ENCODE results near the gene LRIT2. TPM values are rescaled to one million over a fixed set of nuclear protein-coding genes. Genes with fewer than 3 reads are reported as not detected.

Gene LRIT2
- total RNA-seq, 1 donor from 2014 or later, result not detected

- Mint-ChIP-seq H3K9me3 (ENCODE audit: low read depth) (no peaks in the 10 kb centered on the region), H3K36me3 (ENCODE audit: insufficient read depth) (no peaks in the 10 kb centered on the region), H3K27me3 (peaks cover 30% of the 10 kb centered on the region), H3K4me1 (ENCODE audit: low read depth) (no peaks in the 10 kb centered on the region), H3K27ac (no peak overlapping the region), H3K4me3 (ENCODE audit: low read depth) (no peak overlapping the region)
- no peak for DNase-seq (ENCODE audit: low spot score, unreplicated experiment)
- no peak for TF ChIP-seq CTCF (IDR thresholded peaks at IDR 0.05; ENCODE audit: unreplicated experiment)
Measured at GRCh38 chr10:84205853-84206525, 19.4 kb downstream of the LRIT2 start.

- H3K27ac Mint-ChIP-seq, result peak overlapping the region; percentile 22
- H3K4me3 Mint-ChIP-seq (ENCODE audit: low read depth), result no peak overlapping the region
- no peaks in the 10 kb centered on the region for H3K4me1 Mint-ChIP-seq (ENCODE audit: low read depth)
- H3K27me3 Mint-ChIP-seq, result peaks cover 33% of the 10 kb centered on the region
- DNase-seq (ENCODE audit: low spot score, unreplicated experiment), result peak; percentile 41
- TF ChIP-seq CTCF (IDR thresholded peaks at IDR 0.05; ENCODE audit: unreplicated experiment), result peak; percentile 82
- no peaks in the 10 kb centered on the region for H3K9me3 Mint-ChIP-seq (ENCODE audit: low read depth)
- H3K36me3 Mint-ChIP-seq (ENCODE audit: insufficient read depth), result no peaks in the 10 kb centered on the region
Measured at GRCh38 chr10:84205049-84205852, 20.1 kb downstream of the LRIT2 start.

- Mint-ChIP-seq H3K9me3 (ENCODE audit: low read depth) (no peaks in the 10 kb centered on the region), H3K27me3 (peaks cover 37% of the 10 kb centered on the region), H3K4me1 (ENCODE audit: low read depth) (no peaks in the 10 kb centered on the region), H3K4me3 (ENCODE audit: low read depth) (no peak overlapping the region), H3K27ac (no peak overlapping the region), H3K36me3 (ENCODE audit: insufficient read depth) (no peaks in the 10 kb centered on the region)
- DNase-seq (ENCODE audit: low spot score, unreplicated experiment), result no peak
- TF ChIP-seq CTCF (IDR thresholded peaks at IDR 0.05; ENCODE audit: unreplicated experiment), result no peak
Measured at GRCh38 chr10:84204610-84205009, 20.7 kb downstream of the LRIT2 start.

GRCh38 chr10:84204122-84204521, 21.2 kb downstream of the LRIT2 start:
- H3K27me3 Mint-ChIP-seq, result peaks cover 42% of the 10 kb centered on the region
- no peaks in the 10 kb centered on the region for H3K9me3 Mint-ChIP-seq (ENCODE audit: low read depth)
- no peaks in the 10 kb centered on the region for H3K36me3 Mint-ChIP-seq (ENCODE audit: insufficient read depth)
- DNase-seq (ENCODE audit: low spot score, unreplicated experiment), result no peak
- no peak overlapping the region for H3K4me3 Mint-ChIP-seq (ENCODE audit: low read depth)
- no peak overlapping the region for H3K27ac Mint-ChIP-seq
- no peaks in the 10 kb centered on the region for H3K4me1 Mint-ChIP-seq (ENCODE audit: low read depth)
- peak; percentile 52 for TF ChIP-seq CTCF (IDR thresholded peaks at IDR 0.05; ENCODE audit: unreplicated experiment)

GRCh38 chr10:84202349-84202748, 23.0 kb downstream of the LRIT2 start:
- Mint-ChIP-seq H3K4me1 (ENCODE audit: low read depth) (no peaks in the 10 kb centered on the region), H3K27ac (no peak overlapping the region), H3K4me3 (ENCODE audit: low read depth) (no peak overlapping the region), H3K36me3 (ENCODE audit: insufficient read depth) (no peaks in the 10 kb centered on the region), H3K27me3 (peaks cover 47% of the 10 kb centered on the region), H3K9me3 (ENCODE audit: low read depth) (no peaks in the 10 kb centered on the region)
- no peak for TF ChIP-seq CTCF (IDR thresholded peaks at IDR 0.05; ENCODE audit: unreplicated experiment)
- no peak for DNase-seq (ENCODE audit: low spot score, unreplicated experiment)
